ENCODE measurements around the gene INCENP. TPM values are rescaled to one million over a fixed set of nuclear protein-coding genes. Genes with fewer than 3 reads are reported as not detected.

Gene INCENP
- total RNA-seq, 1 donor from 2014 or later = 48.0 TPM

DNA sequence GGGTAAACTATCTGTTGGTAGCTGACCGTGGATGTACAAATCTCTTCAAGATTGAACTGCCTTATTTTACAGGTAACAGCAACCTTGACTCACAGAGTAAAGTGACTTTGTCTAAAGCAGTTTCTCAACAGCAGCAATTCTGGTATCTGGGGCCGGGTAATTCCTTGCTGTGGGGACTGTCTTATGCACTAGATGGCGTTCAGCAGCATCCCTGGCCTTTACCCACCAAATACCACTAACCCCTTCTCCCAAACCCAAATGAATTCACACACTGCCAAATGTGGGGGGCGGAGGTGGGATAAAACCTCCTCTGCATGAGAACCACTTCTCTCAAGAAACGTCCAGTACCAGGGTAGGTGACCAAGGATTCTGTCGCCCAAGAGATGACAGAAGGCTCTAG, 1.7 kb upstream of the INCENP start:
- peaks cover 2% of the 10 kb centered on the region for H3K27me3 Mint-ChIP-seq (ENCODE audit: unreplicated experiment)
- no peaks in the 10 kb centered on the region for H3K36me3 Mint-ChIP-seq (ENCODE audit: unreplicated experiment)
- DNase-seq = no peak
- TF ChIP-seq, protein P1, sequence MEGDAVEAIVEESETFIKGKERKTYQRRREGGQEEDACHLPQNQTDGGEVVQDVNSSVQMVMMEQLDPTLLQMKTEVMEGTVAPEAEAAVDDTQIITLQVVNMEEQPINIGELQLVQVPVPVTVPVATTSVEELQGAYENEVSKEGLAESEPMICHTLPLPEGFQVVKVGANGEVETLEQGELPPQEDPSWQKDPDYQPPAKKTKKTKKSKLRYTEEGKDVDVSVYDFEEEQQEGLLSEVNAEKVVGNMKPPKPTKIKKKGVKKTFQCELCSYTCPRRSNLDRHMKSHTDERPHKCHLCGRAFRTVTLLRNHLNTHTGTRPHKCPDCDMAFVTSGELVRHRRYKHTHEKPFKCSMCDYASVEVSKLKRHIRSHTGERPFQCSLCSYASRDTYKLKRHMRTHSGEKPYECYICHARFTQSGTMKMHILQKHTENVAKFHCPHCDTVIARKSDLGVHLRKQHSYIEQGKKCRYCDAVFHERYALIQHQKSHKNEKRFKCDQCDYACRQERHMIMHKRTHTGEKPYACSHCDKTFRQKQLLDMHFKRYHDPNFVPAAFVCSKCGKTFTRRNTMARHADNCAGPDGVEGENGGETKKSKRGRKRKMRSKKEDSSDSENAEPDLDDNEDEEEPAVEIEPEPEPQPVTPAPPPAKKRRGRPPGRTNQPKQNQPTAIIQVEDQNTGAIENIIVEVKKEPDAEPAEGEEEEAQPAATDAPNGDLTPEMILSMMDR (IDR thresholded peaks at IDR 0.05; ENCODE audit: partially characterized antibody, unreplicated experiment) = no peak
- H3K4me1 Mint-ChIP-seq (ENCODE audit: low read depth, unreplicated experiment) = peaks cover 17% of the 10 kb centered on the region
- no peak overlapping the region for H3K4me3 Mint-ChIP-seq (ENCODE audit: unreplicated experiment)
- H3K27ac Mint-ChIP-seq (ENCODE audit: unreplicated experiment) = peak overlapping the region; percentile 67
- no peaks in the 10 kb centered on the region for H3K9me3 Mint-ChIP-seq (ENCODE audit: unreplicated experiment)

DNA sequence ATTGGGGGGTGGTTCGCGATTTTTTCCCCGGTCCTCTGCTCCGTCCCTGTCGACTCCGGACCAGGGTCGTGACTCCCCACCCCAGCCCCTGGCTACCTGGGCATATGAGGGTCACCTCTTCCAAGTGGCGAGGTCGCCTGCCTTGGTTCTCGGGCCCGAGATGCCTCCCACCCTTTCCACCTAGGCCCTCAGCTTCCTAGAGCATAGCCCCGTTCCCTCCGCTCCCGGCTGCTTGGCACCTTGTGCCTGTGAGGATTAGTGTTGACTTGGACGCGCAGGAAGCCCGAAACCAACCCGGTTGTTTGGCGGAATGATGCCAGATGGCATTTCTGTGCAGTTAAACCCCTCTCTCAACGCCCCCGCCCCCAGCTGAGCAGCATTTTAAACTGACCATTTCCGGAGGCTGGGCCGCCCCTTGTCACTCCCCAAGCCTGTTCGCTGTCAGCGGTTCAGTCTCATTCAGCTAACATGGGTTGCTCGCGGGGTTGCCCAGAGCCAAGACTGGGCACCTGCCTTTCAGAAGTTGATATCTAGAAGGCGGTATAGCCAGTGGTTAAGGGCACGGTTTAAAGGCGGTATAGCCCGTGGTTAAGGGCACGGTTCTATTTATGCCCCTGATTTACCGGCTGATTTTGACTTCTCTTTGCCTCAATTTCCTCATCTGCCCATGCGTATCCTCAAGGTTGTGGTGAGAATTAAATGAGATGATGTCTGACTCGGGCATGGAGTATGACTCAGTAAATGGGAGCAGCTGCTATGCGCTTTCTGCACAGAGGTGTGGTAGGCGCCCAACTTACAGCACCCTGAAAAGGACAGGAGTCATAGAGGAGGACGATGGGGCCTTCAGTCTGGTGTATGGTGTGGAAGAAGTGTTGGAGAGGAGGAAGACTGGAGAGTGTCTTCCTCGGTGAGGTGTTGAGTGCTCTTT, 639 bp downstream of the INCENP start:
- H3K4me1 Mint-ChIP-seq (ENCODE audit: low read depth, unreplicated experiment) = peaks cover 17% of the 10 kb centered on the region
- peaks cover 5% of the 10 kb centered on the region for H3K27me3 Mint-ChIP-seq (ENCODE audit: unreplicated experiment)
- no peaks in the 10 kb centered on the region for H3K36me3 Mint-ChIP-seq (ENCODE audit: unreplicated experiment)
- peak overlapping the region; percentile 97 for H3K4me3 Mint-ChIP-seq (ENCODE audit: unreplicated experiment)
- H3K27ac Mint-ChIP-seq (ENCODE audit: unreplicated experiment) = peak overlapping the region; percentile 87
- TF ChIP-seq, protein P1 (IDR thresholded peaks at IDR 0.05; ENCODE audit: partially characterized antibody, unreplicated experiment) = no peak
- DNase-seq = peak; percentile 47
- H3K9me3 Mint-ChIP-seq (ENCODE audit: unreplicated experiment) = peaks cover 2% of the 10 kb centered on the region

DNA sequence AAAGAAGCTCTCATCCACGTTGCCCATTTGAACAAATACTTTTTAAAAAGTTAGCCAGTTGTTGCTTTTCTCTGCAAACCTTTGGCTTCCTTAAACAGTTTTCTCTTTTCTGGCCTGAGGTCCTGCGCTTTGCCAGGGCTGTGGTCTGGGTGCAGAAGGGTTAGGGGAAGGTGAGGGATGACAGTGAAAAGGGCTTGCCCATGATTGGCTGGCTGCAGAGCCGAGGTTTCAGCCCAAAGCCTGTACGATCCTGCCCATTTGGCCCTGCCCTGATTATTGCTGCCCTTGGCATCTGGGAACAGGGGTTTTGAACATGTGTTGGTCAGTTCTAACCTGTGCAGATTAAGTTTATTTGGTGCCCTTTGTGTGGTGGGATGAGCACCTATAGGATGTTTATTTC, 1.5 kb downstream of the INCENP start:
- H3K4me3 Mint-ChIP-seq (ENCODE audit: unreplicated experiment) = peak overlapping the region; percentile 97
- TF ChIP-seq, protein P1 (IDR thresholded peaks at IDR 0.05; ENCODE audit: partially characterized antibody, unreplicated experiment) = no peak
- peak overlapping the region; percentile 90 for H3K27ac Mint-ChIP-seq (ENCODE audit: unreplicated experiment)
- H3K9me3 Mint-ChIP-seq (ENCODE audit: unreplicated experiment) = peaks cover 2% of the 10 kb centered on the region
- DNase-seq = no peak
- no peaks in the 10 kb centered on the region for H3K36me3 Mint-ChIP-seq (ENCODE audit: unreplicated experiment)
- H3K4me1 Mint-ChIP-seq (ENCODE audit: low read depth, unreplicated experiment) = peaks cover 17% of the 10 kb centered on the region
- H3K27me3 Mint-ChIP-seq (ENCODE audit: unreplicated experiment) = peaks cover 5% of the 10 kb centered on the region

DNA sequence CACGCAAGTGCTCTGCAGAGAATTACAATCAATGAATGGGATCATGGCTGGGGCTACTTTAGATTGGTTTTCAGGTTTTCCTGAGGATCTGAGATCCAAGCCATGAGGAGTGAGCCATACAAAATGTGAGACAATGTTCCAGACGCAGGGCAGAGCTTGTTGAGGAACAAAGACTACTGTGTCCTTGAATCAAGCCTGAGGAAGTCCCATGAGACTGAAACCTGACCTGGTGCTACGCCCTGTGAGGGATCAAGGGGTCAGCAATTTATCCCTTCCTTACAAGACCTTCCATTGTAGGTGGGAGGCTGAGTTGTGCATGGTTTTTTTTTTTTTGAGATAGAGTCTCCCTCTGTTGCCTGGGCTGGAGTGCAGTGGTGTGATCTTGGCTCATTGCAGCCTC, 2.1 kb downstream of the INCENP start:
- TF ChIP-seq, protein P1 (IDR thresholded peaks at IDR 0.05; ENCODE audit: partially characterized antibody, unreplicated experiment) = no peak
- Mint-ChIP-seq H3K4me1 (ENCODE audit: low read depth, unreplicated experiment) (peaks cover 17% of the 10 kb centered on the region), H3K27me3 (ENCODE audit: unreplicated experiment) (peaks cover 3% of the 10 kb centered on the region), H3K27ac (ENCODE audit: unreplicated experiment) (peak overlapping the region; percentile 90), H3K4me3 (ENCODE audit: unreplicated experiment) (peak overlapping the region; percentile 97), H3K9me3 (ENCODE audit: unreplicated experiment) (peaks cover 2% of the 10 kb centered on the region), H3K36me3 (ENCODE audit: unreplicated experiment) (no peaks in the 10 kb centered on the region)
- peak; percentile 42 for DNase-seq

DNA sequence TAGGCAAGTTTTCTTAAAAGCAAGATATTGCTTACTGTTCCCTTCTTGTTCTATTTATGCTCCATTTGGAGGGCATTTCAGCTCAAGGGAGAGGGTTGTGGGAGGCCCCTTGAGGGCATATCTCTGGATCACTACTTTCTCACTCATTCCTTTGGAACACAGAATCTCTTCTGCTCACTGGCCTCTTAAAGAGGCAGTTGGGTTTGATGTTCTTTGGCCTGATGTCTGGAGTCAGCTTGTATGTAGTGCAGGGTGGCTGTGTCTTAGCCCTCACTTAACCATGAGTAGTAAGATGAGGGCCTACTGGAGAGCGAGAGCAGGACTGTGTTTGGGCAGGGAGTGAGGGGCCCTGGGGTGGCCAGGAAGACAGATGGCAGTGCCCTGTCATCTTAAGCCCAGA, 3.6 kb downstream of the INCENP start:
- H3K27ac Mint-ChIP-seq (ENCODE audit: unreplicated experiment) = peak overlapping the region; percentile 69

More for the DNA sequence above, 3.6 kb downstream of the INCENP start:
- Mint-ChIP-seq H3K4me3 (ENCODE audit: unreplicated experiment) (no peak overlapping the region), H3K4me1 (ENCODE audit: low read depth, unreplicated experiment) (peaks cover 14% of the 10 kb centered on the region), H3K36me3 (ENCODE audit: unreplicated experiment) (no peaks in the 10 kb centered on the region), H3K27me3 (ENCODE audit: unreplicated experiment) (peaks cover 3% of the 10 kb centered on the region), H3K9me3 (ENCODE audit: unreplicated experiment) (peaks cover 3% of the 10 kb centered on the region)
- TF ChIP-seq, protein P1 (IDR thresholded peaks at IDR 0.05; ENCODE audit: partially characterized antibody, unreplicated experiment) = no peak
- DNase-seq = no peak

Data from glutamatergic neuron (in vitro differentiated cells).